Liver (tissue), 9 donors: ENCODE results near the gene BRI3BP. TPM values are rescaled to one million over a fixed set of nuclear protein-coding genes. Genes with fewer than 3 reads are reported as not detected.

Source experiments
- DNase-seq: peaks from one replicate; pipeline ENCODE4 v3.0.0-alpha.2; 2017; ENCODE audit warnings: low spot score
- H3K27ac ChIP-seq, 2 donors: one replicate each; pipeline ENCODE4 v1.7.0; 2013; ENCODE audit warnings: inconsistent platforms in 2 of 2, low read length in 2 of 2, control low read depth in 1 of 2, low read depth in 1 of 2, mild to moderate bottlenecking in 1 of 2
- H3K27me3 ChIP-seq, 4 donors: one replicate each; pipeline versions ENCODE4 v1.6.1 to v1.7.0; 2013; ENCODE audit warnings: low read length in 3 of 4, inconsistent platforms in 1 of 4, mild to moderate bottlenecking in 1 of 4, moderate library complexity in 1 of 4; ENCODE audit not compliant: control insufficient read depth in 4 of 4, insufficient read depth in 4 of 4
- H3K36me3 ChIP-seq, 4 donors: one replicate each; pipeline versions ENCODE4 v1.6.1 to v1.7.0; 2013; ENCODE audit warnings: low read length in 3 of 4, mild to moderate bottlenecking in 3 of 4, low read depth in 1 of 4, moderate library complexity in 1 of 4; ENCODE audit not compliant: control insufficient read depth in 4 of 4, insufficient read depth in 3 of 4
- H3K4me1 ChIP-seq, 4 donors: one replicate each; pipeline versions ENCODE4 v1.6.1 to v1.7.0; 2013; ENCODE audit warnings: low read length in 3 of 4, mild to moderate bottlenecking in 3 of 4, moderate library complexity in 1 of 4; ENCODE audit not compliant: control insufficient read depth in 4 of 4, insufficient read depth in 4 of 4
- H3K4me3 ChIP-seq, 3 donors: one replicate each; pipeline versions ENCODE4 v1.6.1 to v1.7.0; 2013; ENCODE audit warnings: low read length in 3 of 3, control low read depth in 1 of 3, low read depth in 1 of 3, mild to moderate bottlenecking in 1 of 3
- H3K9ac ChIP-seq, 2 donors: one replicate each; pipeline ENCODE4 v1.7.0; 2013; ENCODE audit warnings: low read length in 2 of 2, mild to moderate bottlenecking in 2 of 2, moderate library complexity in 2 of 2, control low read depth in 1 of 2, low read depth in 1 of 2
- H3K9me3 ChIP-seq, 4 donors: one replicate each; pipeline versions ENCODE4 v1.6.1 to v1.7.0; 2013; ENCODE audit warnings: low read length in 3 of 4; ENCODE audit not compliant: control insufficient read depth in 4 of 4
- EGR1 ChIP-seq, 2 donors: IDR thresholded peaks; 2 replicates each; pipeline ENCODE4 v1.6.1; 2016 to 2018; ENCODE audit warnings: antibody characterized with exemption in 2 of 2, low read depth in 2 of 2
- FOXA1 ChIP-seq: IDR thresholded peaks from 2 replicates; pipeline ENCODE4 v1.6.1; 2016; ENCODE audit warnings: antibody characterized with exemption
- FOXA2 ChIP-seq: IDR thresholded peaks from 2 replicates; pipeline ENCODE4 v1.6.1; 2016; ENCODE audit warnings: antibody characterized with exemption
- GABPA ChIP-seq, 2 donors: IDR thresholded peaks in 1 of 2; conservative IDR thresholded peaks in 1 of 2; 2 replicates each; pipeline ENCODE4 v1.6.1; 2016; ENCODE audit warnings: antibody characterized with exemption in 2 of 2, mild to moderate bottlenecking in 1 of 2, moderate library complexity in 1 of 2
- HNF4A ChIP-seq, 2 donors: conservative IDR thresholded peaks; 2 replicates each; pipeline ENCODE4 v1.6.1; 2016; ENCODE audit warnings: antibody characterized with exemption in 2 of 2, mild to moderate bottlenecking in 2 of 2
- HNF4G ChIP-seq: IDR thresholded peaks from 2 replicates; pipeline ENCODE4 v1.6.1; 2016; ENCODE audit warnings: antibody characterized with exemption
- JUND ChIP-seq, 2 donors: IDR thresholded peaks; 2 replicates each; pipeline ENCODE4 v1.6.1; 2016; ENCODE audit warnings: antibody characterized with exemption in 2 of 2
- NR2F2 ChIP-seq: IDR thresholded peaks from 2 replicates; pipeline ENCODE4 v1.6.1; 2016; ENCODE audit warnings: antibody characterized with exemption
- RAD21 ChIP-seq, 2 donors: IDR thresholded peaks; 2 replicates each; pipeline ENCODE4 v1.6.1; 2016; ENCODE audit warnings: antibody characterized with exemption in 2 of 2, mild to moderate bottlenecking in 2 of 2
- RXRA ChIP-seq, 2 donors: IDR thresholded peaks; 2 replicates each; pipeline ENCODE4 v1.6.1; 2017 to 2018; ENCODE audit warnings: antibody characterized with exemption in 2 of 2, mild to moderate bottlenecking in 1 of 2
- SP1 ChIP-seq: IDR thresholded peaks from 2 replicates; pipeline ENCODE4 v1.6.1; 2018; ENCODE audit warnings: antibody characterized with exemption, mild to moderate bottlenecking
- TAF1 ChIP-seq: conservative IDR thresholded peaks from 2 replicates; pipeline ENCODE4 v1.6.1; 2016; ENCODE audit warnings: antibody characterized with exemption, mild to moderate bottlenecking
- YY1 ChIP-seq: IDR thresholded peaks from 2 replicates; pipeline ENCODE4 v1.6.1; 2016; ENCODE audit warnings: antibody characterized with exemption, mild to moderate bottlenecking
- WGBS: extraction: QIAGEN DNeasy Blood & Tissue Kit; methylation state at CpG from one replicate; pipeline ENCODE4 v1.1.7; 2013; 5-methylcytosine and 5-hydroxymethylcytosine counted together
- polyA plus RNA-seq, 2 donors: library from polyadenylated mRNA; stranded (reverse) in 1 of 2; unstranded in 1 of 2; fragments of 200-250 nt in 1 of 2; fragments of >200 nt in 1 of 2; fragmentation: Nextera tagmentation in 1 of 2; extraction: Ambion mirVana in 1 of 2; gene quantifications; one replicate each; pipeline versions ENCODE4 v1.2.1 to v1.2.3, GENCODE V29; 2013 to 2015
- total RNA-seq, 2 donors: library from RNA; depleted of rRNA; stranded (reverse); fragments of >200 nt; gene quantifications; one replicate each; pipeline ENCODE4 v1.2.3, GENCODE V29; 2014
- TF ChIP-seq, protein P1 (sequence below): IDR thresholded peaks from 2 replicates; pipeline ENCODE4 v1.6.1; 2016; ENCODE audit warnings: antibody characterized with exemption
- TF ChIP-seq, protein P2 (sequence below): IDR thresholded peaks from 2 replicates; pipeline ENCODE4 v1.6.1; 2016; ENCODE audit warnings: antibody characterized with exemption, mild to moderate bottlenecking
- TF ChIP-seq, protein P3 (sequence below): IDR thresholded peaks from 2 replicates; pipeline ENCODE4 v1.6.1; 2016; ENCODE audit warnings: antibody characterized with exemption
- TF ChIP-seq, protein P4 (sequence below): IDR thresholded peaks from 2 replicates; pipeline ENCODE4 v1.6.1; 2016; ENCODE audit warnings: antibody characterized with exemption
- TF ChIP-seq, protein P5 (sequence below): fragments of 150-350 bp; IDR thresholded peaks from 2 replicates; pipeline ENCODE4 v1.5.1; 2017; ENCODE audit warnings: improper control_type of control experiment, low read depth, low read length; ENCODE audit not compliant: missing input control
- donor health status: healthy.
- donor health status: healthy.
- donor health status: healthy.
- donor health status: healthy.
- donor health status: healthy.

BRI3BP gene
- total and polyA plus RNA-seq, 4 donors: 2.4 to 15.3 (median 4.7) TPM

DNA sequence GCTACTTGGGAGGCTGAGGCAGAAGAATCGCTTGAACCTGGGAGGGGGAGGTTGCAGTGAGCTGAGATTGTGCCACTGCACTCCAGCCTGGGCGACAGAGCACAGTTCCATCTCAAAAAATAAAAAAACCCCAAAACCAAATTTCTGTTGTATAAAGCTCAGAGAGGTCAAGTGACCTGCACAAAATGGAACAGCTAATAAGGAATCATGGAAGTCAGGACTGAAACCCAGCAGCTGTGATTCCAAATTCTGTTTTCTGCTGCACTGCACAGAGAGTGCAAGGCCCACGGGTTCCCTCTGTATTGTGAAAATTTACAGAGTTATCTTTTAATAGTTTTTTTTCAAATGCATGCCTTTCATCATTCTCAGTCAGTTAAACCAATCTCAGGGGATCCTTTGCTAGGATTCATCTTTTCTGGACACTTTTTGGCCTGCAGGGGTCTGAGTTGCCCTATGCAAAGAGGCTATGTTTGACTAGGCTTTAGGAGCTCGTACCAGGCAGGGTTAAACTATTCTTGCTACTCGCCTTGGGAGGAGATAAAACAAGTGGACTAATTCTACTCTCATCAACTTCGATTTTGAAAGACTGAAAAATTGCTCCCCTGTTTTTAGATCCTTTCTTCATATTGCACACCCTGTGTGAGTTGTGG lies 45.7 kb downstream of the BRI3BP start:
- H3K4me3 ChIP-seq: no peak overlapping the region
- WGBS: 80% methylated on average over 6 of the region's 6 CpGs
- TF ChIP-seq TAF1 (no peak), JUND (IDR thresholded peaks at IDR 0.05) (no peak)
- no peaks in the 10 kb centered on the region for H3K9me3 ChIP-seq
- no peak overlapping the region for H3K27ac ChIP-seq
- H3K27me3 ChIP-seq: no peaks in the 10 kb centered on the region
- H3K4me1 ChIP-seq: no peaks in the 10 kb centered on the region
- no peak overlapping the region for H3K9ac ChIP-seq
- no peak for DNase-seq
- H3K36me3 ChIP-seq: no peaks in the 10 kb centered on the region

DNA sequence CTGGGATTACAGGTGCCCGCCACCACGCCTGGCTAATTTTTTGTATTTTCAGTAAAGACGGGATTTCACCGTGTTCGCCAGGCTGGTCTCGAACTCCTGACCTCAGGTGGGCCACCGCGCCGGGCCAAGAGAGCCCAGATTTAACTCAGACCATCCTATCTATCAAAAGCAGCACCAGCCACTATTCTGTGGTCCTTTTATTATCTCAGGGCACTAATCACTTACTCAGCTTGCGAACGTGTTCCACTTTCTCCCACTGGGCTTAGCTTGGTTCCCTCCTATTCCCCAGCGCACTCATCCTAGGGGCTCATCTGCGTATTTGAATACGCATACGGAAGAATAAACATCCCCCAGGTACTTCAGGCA lies 55.6 kb downstream of the BRI3BP start:
- no peak overlapping the region for H3K27ac ChIP-seq
- H3K9me3 ChIP-seq: no peaks in the 10 kb centered on the region
- DNase-seq: no peak
- 61% methylated on average over 15 of the region's 15 CpGs for WGBS
- TF ChIP-seq RXRA (IDR thresholded peaks at IDR 0.05): no peak
- TF ChIP-seq, protein P1, sequence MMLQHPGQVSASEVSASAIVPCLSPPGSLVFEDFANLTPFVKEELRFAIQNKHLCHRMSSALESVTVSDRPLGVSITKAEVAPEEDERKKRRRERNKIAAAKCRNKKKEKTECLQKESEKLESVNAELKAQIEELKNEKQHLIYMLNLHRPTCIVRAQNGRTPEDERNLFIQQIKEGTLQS: no peak
- no peak for TF ChIP-seq HNF4A (conservative IDR thresholded peaks at IDR 0.05)
- no peak for TF ChIP-seq EGR1 (IDR thresholded peaks at IDR 0.05; ENCODE audit: low read depth in 2 of 2)
- TF ChIP-seq, protein P2, sequence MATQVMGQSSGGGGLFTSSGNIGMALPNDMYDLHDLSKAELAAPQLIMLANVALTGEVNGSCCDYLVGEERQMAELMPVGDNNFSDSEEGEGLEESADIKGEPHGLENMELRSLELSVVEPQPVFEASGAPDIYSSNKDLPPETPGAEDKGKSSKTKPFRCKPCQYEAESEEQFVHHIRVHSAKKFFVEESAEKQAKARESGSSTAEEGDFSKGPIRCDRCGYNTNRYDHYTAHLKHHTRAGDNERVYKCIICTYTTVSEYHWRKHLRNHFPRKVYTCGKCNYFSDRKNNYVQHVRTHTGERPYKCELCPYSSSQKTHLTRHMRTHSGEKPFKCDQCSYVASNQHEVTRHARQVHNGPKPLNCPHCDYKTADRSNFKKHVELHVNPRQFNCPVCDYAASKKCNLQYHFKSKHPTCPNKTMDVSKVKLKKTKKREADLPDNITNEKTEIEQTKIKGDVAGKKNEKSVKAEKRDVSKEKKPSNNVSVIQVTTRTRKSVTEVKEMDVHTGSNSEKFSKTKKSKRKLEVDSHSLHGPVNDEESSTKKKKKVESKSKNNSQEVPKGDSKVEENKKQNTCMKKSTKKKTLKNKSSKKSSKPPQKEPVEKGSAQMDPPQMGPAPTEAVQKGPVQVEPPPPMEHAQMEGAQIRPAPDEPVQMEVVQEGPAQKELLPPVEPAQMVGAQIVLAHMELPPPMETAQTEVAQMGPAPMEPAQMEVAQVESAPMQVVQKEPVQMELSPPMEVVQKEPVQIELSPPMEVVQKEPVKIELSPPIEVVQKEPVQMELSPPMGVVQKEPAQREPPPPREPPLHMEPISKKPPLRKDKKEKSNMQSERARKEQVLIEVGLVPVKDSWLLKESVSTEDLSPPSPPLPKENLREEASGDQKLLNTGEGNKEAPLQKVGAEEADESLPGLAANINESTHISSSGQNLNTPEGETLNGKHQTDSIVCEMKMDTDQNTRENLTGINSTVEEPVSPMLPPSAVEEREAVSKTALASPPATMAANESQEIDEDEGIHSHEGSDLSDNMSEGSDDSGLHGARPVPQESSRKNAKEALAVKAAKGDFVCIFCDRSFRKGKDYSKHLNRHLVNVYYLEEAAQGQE: no peak
- TF ChIP-seq YY1: no peak
- TF ChIP-seq, protein P3, sequence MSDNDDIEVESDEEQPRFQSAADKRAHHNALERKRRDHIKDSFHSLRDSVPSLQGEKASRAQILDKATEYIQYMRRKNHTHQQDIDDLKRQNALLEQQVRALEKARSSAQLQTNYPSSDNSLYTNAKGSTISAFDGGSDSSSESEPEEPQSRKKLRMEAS: no peak
- no peak for TF ChIP-seq JUND (IDR thresholded peaks at IDR 0.05)
- TF ChIP-seq FOXA1: no peak
- no peak for TF ChIP-seq SP1
- H3K4me3 ChIP-seq: peak overlapping the region; percentile 35 to 68 (median 38)
- no peaks in the 10 kb centered on the region for H3K36me3 ChIP-seq
- no peak overlapping the region for H3K9ac ChIP-seq
- no peaks in the 10 kb centered on the region for H3K27me3 ChIP-seq
- H3K4me1 ChIP-seq: peaks cover 0 to 5% (median 3%) of the 10 kb centered on the region in 4 donors

DNA sequence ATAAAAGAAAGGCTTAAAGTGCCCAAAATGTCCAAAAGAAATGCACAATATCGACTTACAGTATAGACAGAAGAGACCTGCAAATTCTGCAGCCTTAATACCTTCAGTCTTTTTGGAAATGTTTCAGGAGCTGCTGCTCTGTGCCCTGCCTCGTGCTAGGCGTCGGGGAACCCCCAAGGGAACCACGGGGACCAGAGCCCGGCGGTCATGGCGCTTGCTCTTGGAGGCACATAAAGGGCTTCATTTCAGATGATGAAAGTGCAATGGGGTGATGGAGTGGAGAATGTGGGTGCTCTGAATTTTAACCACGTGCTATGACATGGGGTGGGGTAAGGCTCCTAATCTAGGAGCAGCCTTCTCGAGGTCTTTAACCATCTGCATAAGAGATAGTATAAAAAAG lies 57.0 kb downstream of the BRI3BP start:
- Histone ChIP-seq H3K27me3 (no peaks in the 10 kb centered on the region), H3K9ac (no peak overlapping the region), H3K9me3 (no peaks in the 10 kb centered on the region), H3K4me1 (peaks cover 0 to 5% (median 3%) of the 10 kb centered on the region in 4 donors), H3K4me3 (no peak overlapping the region), H3K27ac (no peak overlapping the region), H3K36me3 (no peaks in the 10 kb centered on the region)
- WGBS: 93% methylated on average over 10 of the region's 10 CpGs
- no peak for DNase-seq
- TF ChIP-seq GABPA (IDR thresholded peaks at IDR 0.05 in 1 of 2, conservative IDR thresholded peaks at IDR 0.05 in 1 of 2): no peak
- no peak for TF ChIP-seq HNF4A (conservative IDR thresholded peaks at IDR 0.05)
- no peak for TF ChIP-seq TAF1
- TF ChIP-seq HNF4G: no peak
- no peak for TF ChIP-seq FOXA1
- TF ChIP-seq RAD21 (IDR thresholded peaks at IDR 0.05): no peak
- TF ChIP-seq, protein P3: no peak
- TF ChIP-seq YY1: no peak
- TF ChIP-seq, protein P4, sequence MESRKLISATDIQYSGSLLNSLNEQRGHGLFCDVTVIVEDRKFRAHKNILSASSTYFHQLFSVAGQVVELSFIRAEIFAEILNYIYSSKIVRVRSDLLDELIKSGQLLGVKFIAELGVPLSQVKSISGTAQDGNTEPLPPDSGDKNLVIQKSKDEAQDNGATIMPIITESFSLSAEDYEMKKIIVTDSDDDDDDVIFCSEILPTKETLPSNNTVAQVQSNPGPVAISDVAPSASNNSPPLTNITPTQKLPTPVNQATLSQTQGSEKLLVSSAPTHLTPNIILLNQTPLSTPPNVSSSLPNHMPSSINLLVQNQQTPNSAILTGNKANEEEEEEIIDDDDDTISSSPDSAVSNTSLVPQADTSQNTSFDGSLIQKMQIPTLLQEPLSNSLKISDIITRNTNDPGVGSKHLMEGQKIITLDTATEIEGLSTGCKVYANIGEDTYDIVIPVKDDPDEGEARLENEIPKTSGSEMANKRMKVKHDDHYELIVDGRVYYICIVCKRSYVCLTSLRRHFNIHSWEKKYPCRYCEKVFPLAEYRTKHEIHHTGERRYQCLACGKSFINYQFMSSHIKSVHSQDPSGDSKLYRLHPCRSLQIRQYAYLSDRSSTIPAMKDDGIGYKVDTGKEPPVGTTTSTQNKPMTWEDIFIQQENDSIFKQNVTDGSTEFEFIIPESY: no peak
- TF ChIP-seq SP1: no peak
- TF ChIP-seq RXRA (IDR thresholded peaks at IDR 0.05): no peak
- no peak for TF ChIP-seq NR2F2
- no peak for TF ChIP-seq FOXA2
- TF ChIP-seq, protein P1: no peak
- TF ChIP-seq, protein P5, sequence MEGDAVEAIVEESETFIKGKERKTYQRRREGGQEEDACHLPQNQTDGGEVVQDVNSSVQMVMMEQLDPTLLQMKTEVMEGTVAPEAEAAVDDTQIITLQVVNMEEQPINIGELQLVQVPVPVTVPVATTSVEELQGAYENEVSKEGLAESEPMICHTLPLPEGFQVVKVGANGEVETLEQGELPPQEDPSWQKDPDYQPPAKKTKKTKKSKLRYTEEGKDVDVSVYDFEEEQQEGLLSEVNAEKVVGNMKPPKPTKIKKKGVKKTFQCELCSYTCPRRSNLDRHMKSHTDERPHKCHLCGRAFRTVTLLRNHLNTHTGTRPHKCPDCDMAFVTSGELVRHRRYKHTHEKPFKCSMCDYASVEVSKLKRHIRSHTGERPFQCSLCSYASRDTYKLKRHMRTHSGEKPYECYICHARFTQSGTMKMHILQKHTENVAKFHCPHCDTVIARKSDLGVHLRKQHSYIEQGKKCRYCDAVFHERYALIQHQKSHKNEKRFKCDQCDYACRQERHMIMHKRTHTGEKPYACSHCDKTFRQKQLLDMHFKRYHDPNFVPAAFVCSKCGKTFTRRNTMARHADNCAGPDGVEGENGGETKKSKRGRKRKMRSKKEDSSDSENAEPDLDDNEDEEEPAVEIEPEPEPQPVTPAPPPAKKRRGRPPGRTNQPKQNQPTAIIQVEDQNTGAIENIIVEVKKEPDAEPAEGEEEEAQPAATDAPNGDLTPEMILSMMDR: no peak
